Activated CD4-positive, alpha-beta T cell treated with anti-CD3 and anti-CD28 coated beads, Interleukin-2, amount 50 U/mL, for 4 hours (primary cell): Measurements from ENCODE around the gene ZNF469.

ENCODE experiments used
- DNase-seq, 2 experiments: peaks; one replicate each; pipeline ENCODE4 v3.0.0-alpha.2; 2020

ZNF469 gene

GRCh38 chr16:88363239-88363891 lies 19.4 kb upstream of the ZNF469 start:
- DNase-seq = no peak

DNA sequence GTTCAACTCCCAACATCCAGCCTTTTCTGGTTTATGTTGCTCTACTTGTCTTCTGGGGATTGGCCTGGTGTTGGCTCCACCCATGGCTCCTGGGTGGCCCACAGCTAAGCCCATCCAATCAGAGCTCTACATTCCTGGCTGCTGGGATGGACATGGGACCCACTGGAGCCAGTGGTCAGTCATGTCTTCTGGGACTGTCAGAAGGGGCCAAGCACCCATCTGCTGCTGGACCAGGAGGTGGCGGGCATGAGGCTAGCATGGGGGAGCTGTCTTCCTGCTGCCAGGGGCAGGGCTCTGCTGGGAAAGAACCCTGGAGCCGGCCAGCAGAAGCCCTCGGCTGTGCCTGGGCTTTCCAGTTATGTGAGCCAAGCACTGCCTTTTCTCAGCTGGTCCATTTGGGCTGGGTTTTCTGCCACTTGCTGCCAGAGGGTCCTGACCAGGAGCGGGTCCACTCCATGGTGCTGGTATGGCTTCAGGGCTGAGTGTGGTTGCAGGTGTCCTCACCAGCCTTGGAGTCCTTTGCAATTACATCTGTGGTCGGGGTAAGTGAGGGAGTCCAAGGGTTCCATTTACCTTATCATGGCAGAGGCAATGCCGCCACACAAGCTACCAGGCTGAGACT lies 17.4 kb upstream of the ZNF469 start:
- DNase-seq = no peak

DNA sequence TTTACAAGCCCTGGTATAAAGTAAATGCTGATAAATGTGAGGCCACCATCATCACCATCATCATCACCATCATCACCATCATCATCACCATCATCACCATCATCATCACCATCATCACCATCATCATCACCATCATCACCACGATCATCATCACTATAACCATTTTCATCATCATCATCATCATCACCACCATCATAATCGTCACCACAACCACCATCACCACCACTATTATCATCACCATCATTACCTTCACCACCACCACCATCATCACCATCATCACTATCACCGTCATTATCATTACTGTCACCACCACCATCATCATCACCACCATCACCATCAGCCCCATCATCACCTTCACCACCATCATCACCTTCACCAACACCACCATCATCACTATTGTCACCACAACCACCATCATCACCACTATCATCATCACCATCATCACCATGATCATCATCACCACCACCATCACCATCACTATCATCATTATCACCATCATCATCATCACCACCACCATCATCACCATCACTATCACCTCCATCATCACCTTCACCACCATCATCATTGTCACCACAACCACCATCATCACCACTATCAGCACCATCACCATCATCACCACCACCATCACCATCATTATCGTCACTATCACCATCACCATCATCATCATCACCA lies 16.6 kb upstream of the ZNF469 start:
- DNase-seq = no peak

DNA sequence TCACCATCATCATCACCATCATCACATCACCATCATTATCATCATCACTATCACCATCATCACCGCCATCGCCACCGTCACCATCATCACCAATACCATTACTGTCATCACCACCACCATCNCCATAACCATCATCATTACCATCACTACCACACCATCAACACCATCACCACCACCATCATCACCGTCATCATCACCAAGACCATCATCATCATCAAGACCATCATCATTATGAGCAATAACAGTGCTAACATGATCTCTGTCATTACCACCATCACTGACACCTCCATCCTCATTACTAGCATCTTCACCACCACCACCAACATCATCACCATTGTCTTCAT lies 16.1 kb upstream of the ZNF469 start:
- no peak for DNase-seq

DNA sequence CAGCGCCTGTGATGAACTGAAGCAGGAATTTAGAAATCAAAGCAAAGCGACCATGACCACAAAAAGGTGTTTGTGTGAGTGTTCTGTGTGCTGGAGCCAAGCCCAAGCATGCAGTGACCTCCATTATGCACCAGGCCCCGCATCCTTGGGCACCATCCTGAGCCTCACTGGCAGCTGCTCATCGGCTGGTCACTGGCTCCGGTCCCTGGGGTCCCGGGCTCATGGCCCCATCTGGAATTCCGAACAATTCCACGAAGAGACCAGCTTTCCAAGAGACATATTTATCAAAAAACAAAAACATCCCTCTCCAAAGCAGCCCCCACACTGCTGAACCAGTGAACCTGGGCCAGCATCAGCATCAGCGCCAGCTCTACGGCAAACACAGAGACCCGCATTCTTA lies 15.2 kb upstream of the ZNF469 start:
- no peak for DNase-seq

DNA sequence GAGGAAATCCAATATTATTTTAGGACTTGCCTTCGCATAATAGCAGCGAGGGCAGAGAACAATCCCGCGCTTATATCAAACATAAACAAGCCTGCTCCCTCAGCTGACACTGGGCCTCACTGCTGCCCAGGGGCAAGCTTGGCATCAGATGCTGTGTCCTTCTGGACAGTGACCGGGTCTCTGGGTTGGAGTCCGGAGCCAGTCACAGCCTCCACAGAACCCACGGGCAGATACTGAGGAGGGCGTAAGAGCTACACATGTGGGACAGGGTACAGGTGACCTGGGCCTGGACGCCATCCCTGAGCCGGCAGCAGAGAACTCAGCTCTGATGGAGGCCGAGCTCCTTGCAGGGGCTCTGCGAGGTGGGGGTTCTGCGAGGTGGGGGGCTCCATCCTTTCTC lies 14.7 kb upstream of the ZNF469 start:
- DNase-seq = no peak

- DNase-seq = no peak
Measured at GRCh38 chr16:88368994-88369393, 13.8 kb upstream of the ZNF469 start.

DNA sequence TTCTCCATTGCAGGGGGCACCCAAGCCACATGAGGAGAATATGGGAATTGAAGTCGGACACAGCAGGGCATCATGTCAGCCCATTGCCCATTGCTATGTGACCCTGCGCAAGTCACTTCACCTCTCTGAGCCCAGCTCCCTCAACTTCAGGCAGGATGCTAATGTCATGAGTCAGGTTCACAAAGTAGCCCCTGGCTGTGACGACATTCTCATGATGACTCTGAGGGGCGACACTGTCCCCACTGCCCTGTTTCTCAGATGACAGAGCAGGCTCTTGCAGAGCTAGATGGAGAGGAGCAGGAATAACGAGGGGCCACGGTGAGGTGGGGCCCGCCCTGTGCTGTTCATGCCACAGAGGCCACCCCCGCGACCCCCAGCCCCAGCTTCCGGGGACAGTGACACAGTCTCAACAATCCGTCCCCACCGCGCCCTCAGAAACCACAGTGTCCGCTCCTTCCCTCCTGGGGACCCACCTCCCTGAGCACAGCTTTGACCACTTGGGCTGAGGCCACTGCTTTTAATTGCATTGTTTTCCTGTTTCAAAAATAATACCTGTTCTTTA lies 13.2 kb upstream of the ZNF469 start:
- no peak for DNase-seq

GRCh38 chr16:88370365-88370764 lies 12.4 kb upstream of the ZNF469 start:
- DNase-seq = no peak

GRCh38 chr16:88372522-88372921 lies 10.2 kb upstream of the ZNF469 start:
- no peak for DNase-seq

- DNase-seq = no peak
Measured at GRCh38 chr16:88373211-88373610, 9.5 kb upstream of the ZNF469 start.

DNA sequence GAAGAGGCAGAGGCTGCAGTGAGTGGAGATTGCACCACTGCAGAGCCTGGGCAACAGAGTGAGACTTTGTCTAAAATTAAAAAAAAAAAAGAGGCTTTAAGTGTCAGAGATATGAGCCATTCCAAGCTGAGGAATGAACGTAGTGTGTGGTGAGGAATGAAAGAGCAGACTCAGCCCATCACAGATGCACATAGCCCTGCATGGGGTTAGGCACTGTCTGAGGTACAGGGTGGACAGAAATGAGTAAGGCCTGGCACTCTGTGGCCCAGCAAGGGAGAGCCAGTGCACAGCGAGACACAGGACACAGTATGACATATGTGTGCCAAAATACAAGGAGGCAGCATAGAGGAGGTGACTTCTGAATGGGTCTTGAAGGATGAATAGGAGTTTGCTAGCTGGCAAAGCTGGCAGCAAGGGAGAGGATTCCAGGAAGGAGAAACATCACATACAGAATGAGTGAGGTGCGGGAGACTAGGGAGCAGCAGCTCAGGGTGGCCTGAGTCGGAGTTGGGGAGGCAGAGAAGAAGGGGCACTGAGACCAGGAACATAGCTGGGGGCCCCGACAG lies 8.7 kb upstream of the ZNF469 start:
- DNase-seq = no peak

DNA sequence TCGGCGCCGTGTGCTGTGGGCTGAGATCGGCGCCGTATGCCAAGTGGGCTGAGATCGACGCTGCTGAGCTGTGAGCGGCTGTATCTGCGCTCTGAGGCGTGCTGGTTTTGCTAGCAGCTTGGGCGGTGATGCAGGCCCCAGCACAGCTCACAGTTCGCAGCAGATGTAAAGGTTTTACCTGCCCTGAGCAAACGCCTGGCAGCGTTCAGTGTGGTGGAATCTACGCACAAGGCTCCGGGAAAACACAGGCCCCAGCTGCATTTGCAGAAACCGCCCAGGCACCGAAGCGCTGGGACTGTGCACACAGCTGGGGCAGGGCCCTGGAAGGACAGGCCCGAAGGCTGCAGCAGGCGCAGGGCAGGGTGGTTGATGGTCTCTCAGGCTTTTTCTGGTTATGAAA lies 8.0 kb upstream of the ZNF469 start:
- DNase-seq = no peak

GRCh38 chr16:88375236-88375975 lies 7.4 kb upstream of the ZNF469 start:
- no peak for DNase-seq

GRCh38 chr16:88375996-88376834 lies 6.5 kb upstream of the ZNF469 start:
- DNase-seq = no peak

DNA sequence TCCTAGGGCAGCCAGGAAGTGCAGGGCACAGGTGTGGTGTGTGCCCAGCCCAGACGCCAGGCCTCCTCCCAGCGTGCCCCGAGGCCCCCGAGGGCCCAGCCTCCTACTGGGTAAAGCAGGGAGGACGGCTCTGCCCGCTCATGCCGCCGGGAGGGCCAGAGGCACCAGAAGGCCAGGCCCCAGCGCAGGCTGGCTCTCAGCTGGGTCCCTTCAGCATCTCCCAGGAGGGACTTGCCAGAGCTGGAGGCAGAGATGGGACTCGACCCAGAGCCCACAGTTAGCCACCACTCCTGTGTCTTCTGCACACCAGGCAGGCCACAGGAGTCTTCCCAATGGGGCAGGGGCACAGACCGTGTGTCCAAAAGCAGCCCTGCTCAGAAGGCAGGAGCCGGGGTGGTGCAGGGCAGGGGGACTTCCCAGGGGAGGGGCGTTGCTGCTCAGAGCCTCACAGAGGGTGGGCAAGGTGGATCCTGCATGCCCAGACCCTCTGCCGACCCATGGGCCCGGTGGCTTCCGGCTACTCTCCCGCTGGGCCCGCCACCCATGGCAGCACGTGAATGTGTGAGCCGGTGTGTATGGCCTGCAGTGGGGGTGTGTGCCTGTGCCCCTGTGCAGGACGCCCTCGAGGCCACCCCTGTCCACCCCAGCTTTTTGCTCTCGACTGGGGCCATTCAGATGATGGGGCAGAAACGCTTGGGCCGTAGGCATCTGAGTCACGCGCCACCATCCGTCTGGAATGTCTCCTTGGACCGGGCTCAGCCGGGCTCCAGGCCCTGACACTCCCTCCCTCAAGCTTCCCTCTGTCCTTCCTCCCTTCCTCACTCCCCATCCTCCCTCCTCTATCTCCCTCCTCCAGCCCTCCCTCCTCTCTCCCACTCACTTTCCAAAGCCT lies 5.7 kb upstream of the ZNF469 start:
- DNase-seq = no peak

GRCh38 chr16:88377961-88378360 lies 4.8 kb upstream of the ZNF469 start:
- DNase-seq = no peak

DNA sequence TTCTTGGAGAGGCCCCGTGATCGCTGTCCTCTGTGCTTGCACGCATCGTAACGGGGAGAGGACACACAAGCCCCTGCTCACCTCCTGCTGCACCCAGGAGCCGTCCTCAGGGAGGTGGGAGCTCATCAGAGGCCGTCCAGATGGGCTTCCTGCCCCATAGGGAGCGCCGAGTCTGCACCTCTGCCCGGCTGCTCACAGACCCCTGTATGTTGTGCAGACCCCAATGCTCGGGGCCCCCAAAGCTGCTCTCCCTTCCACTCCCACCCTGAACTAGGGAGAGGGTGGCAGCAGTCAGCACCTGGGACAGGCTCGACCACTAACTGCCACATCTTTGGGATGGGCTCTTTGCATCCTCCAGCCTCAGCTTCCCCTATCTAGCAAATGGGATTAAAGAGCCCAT lies 4.4 kb upstream of the ZNF469 start:
- DNase-seq = no peak

- DNase-seq = no peak
Measured at GRCh38 chr16:88378836-88379693, 3.7 kb upstream of the ZNF469 start.

- DNase-seq = no peak
Measured at GRCh38 chr16:88379694-88380040, 3.1 kb upstream of the ZNF469 start.
